Activated naive CD4-positive, alpha-beta T cell treated with anti-CD3 and anti-CD28 coated beads, Interleukin-2, amount 50 U/mL, for 16 hours (primary cell): ENCODE results near the gene GBP4.
"Not testable (repeated sequence)": the region's sequence is repeated elsewhere in the genome, so short reads cannot be mapped to it uniquely, and the experiment has no call there.

ENCODE experiments used
- DNase-seq: peaks from one replicate; pipeline ENCODE4 v3.0.0-alpha.2; 2020

GBP4 gene

GRCh38 chr1:89198491-89199072 is at the start of gene GBP4:
GBP4 (minus strand) TSS chr1:89198942; CDS start chr1:89198834, 108 bp downstream.
- peak; percentile 54 for DNase-seq

- no peak for DNase-seq
Measured at GRCh38 chr1:89243046-89243445, 44.3 kb upstream of the GBP4 start.

GRCh38 chr1:89221341-89221740 is 22.6 kb upstream of the GBP4 start:
- DNase-seq: no peak

GRCh38 chr1:89219851-89220250 is 21.1 kb upstream of the GBP4 start:
- DNase-seq: not testable (repeated sequence)

GRCh38 chr1:89218941-89219340 is 20.2 kb upstream of the GBP4 start:
- not testable (repeated sequence) for DNase-seq

GRCh38 chr1:89213347-89213746 is 14.6 kb upstream of the GBP4 start:
- DNase-seq: no peak

- no peak for DNase-seq
Measured at GRCh38 chr1:89211035-89211634, 12.4 kb upstream of the GBP4 start.

- no peak for DNase-seq
Measured at GRCh38 chr1:89206373-89206772, 7.6 kb upstream of the GBP4 start.

- DNase-seq: no peak
Measured at GRCh38 chr1:89203166-89203565, 4.4 kb upstream of the GBP4 start.

- no peak for DNase-seq
Measured at GRCh38 chr1:89201106-89201794, 2.5 kb upstream of the GBP4 start.

- DNase-seq: no peak
Measured at GRCh38 chr1:89200663-89201062, 1.9 kb upstream of the GBP4 start.

- DNase-seq: no peak
Measured at GRCh38 chr1:89199525-89200031, 836 bp upstream of the GBP4 start.

- DNase-seq: peak; percentile 12
Measured at GRCh38 chr1:89198081-89198480, 661 bp downstream of the GBP4 start.

- no peak for DNase-seq
Measured at GRCh38 chr1:89195476-89195875, 3.3 kb downstream of the GBP4 start.

GRCh38 chr1:89191314-89191713 is 7.4 kb downstream of the GBP4 start:
- DNase-seq: no peak

GRCh38 chr1:89190017-89190416 is 8.7 kb downstream of the GBP4 start:
- DNase-seq: no peak

- no peak for DNase-seq
Measured at GRCh38 chr1:89179343-89179742, 19.4 kb downstream of the GBP4 start.

- DNase-seq: no peak
Measured at GRCh38 chr1:89176971-89177370, 21.8 kb downstream of the GBP4 start.

GRCh38 chr1:89175601-89176256 is 23.0 kb downstream of the GBP4 start, which contains the start of gene GBP7:
GBP7 (minus strand) TSS chr1:89176003; CDS start chr1:89171935, 4,068 bp downstream.
- no peak for DNase-seq

GRCh38 chr1:89174491-89174890 is 24.3 kb downstream of the GBP4 start:
- no peak for DNase-seq

GRCh38 chr1:89172468-89173143 is 26.1 kb downstream of the GBP4 start:
- no peak for DNase-seq

- no peak for DNase-seq
Measured at GRCh38 chr1:89171067-89171438, 27.7 kb downstream of the GBP4 start.
